ENCODE data around the gene PRELP. TPM values are rescaled to one million over a fixed set of nuclear protein-coding genes. Genes with fewer than 3 reads are reported as not detected.

Gene PRELP
- total and polyA plus RNA-seq, 11 donors = 3.6 to 61.9 (median 13.6) TPM

- no peak for ATAC-seq
- no peak for DNase-seq
- H3K27me3 ChIP-seq = no peaks in the 10 kb centered on the region
- no peaks in the 10 kb centered on the region for H3K9me3 ChIP-seq
- no peak overlapping the region for H3K4me3 ChIP-seq
- no peaks in the 10 kb centered on the region for H3K36me3 ChIP-seq
- peak overlapping the region in 1 of 12 donors; percentile 8 for H3K27ac ChIP-seq
- intact Hi-C loops (cut with DNase I) = loop anchor here in 1 of 10 donors (5.0 kb wide), 1 partner anchor 32 kb away; no protein-coding TSS in a partner anchor
- H3K4me1 ChIP-seq = peaks cover 0 to 45% (median 20%) of the 10 kb centered on the region in 12 donors
- WGBS, 4 donors = 81 to 88% (median 87%) methylated on average over 4 of the region's 4 CpGs
- no peak for TF ChIP-seq CTCF (IDR thresholded peaks at IDR 0.05)
- TF ChIP-seq POLR2A (IDR thresholded peaks at IDR 0.05) = no peak
Measured at GRCh38 chr1:203524824-203525223, 49.2 kb downstream of the PRELP start.

- Histone ChIP-seq H3K27me3 (no peaks in the 10 kb centered on the region), H3K4me1 (peaks cover 0 to 36% (median 17%) of the 10 kb centered on the region in 12 donors), H3K27ac (peak overlapping the region in 1 of 12 donors; percentile 41), H3K9me3 (no peaks in the 10 kb centered on the region), H3K4me3 (no peak overlapping the region), H3K36me3 (no peaks in the 10 kb centered on the region)
- DNase-seq = no peak
- WGBS, 4 donors = 96 to 100% (median 99%) methylated on average over 3 of the region's 3 CpGs
- no peak for TF ChIP-seq POLR2A (IDR thresholded peaks at IDR 0.05)
- TF ChIP-seq CTCF (IDR thresholded peaks at IDR 0.05) = no peak
- intact Hi-C loops (cut with DNase I) = no loop called here
- ATAC-seq = no peak
Measured at GRCh38 chr1:203525685-203526084, 50.1 kb downstream of the PRELP start.

- Histone ChIP-seq H3K9me3 (no peaks in the 10 kb centered on the region), H3K4me3 (no peak overlapping the region), H3K27me3 (no peaks in the 10 kb centered on the region), H3K36me3 (no peaks in the 10 kb centered on the region), H3K27ac (peak overlapping the region in 1 of 12 donors; percentile 41), H3K4me1 (peaks cover 0 to 32% (median 17%) of the 10 kb centered on the region in 12 donors)
- TF ChIP-seq POLR2A (IDR thresholded peaks at IDR 0.05) (no peak), CTCF (IDR thresholded peaks at IDR 0.05) (no peak)
- intact Hi-C loops (cut with DNase I) = no loop called here
- DNase-seq = no peak
- no peak for ATAC-seq
- 90 to 98% (median 96%) methylated on average over 5 of the region's 5 CpGs for whole genome bisulfite sequencing, 4 donors
Measured at GRCh38 chr1:203526130-203526529, 50.5 kb downstream of the PRELP start.

- no peak overlapping the region for H3K4me3 ChIP-seq
- peaks cover 0 to 28% (median 14%) of the 10 kb centered on the region in 12 donors for H3K4me1 ChIP-seq
- ATAC-seq (no peak), DNase-seq (no peak)
- H3K36me3 ChIP-seq = no peaks in the 10 kb centered on the region
- no peaks in the 10 kb centered on the region for H3K27me3 ChIP-seq
- 74 to 83% (median 79%) methylated on average over 6 of the region's 6 CpGs for WGBS, 4 donors
- intact Hi-C loops (cut with DNase I) = no loop called here
- TF ChIP-seq POLR2A (IDR thresholded peaks at IDR 0.05) (no peak), CTCF (IDR thresholded peaks at IDR 0.05) (no peak)
- H3K9me3 ChIP-seq = no peaks in the 10 kb centered on the region
- peak overlapping the region in 1 of 12 donors; percentile 41 for H3K27ac ChIP-seq
Measured at GRCh38 chr1:203526572-203526971, 51.0 kb downstream of the PRELP start.
